Neural cell (in vitro differentiated cells): Measurements from ENCODE around the gene BIRC5. TPM values are rescaled to one million over a fixed set of nuclear protein-coding genes. Genes with fewer than 3 reads are reported as not detected.

Source experiments
- H2AFZ ChIP-seq: fragments of 200-600, 300-800 bp; sonication (generic), shearing (Covaris generic); 2 replicates; pipeline ENCODE4 v1.6.0; 2014; ENCODE audit warnings: low read depth, mild to moderate bottlenecking, antibody characterized with exemption, low read length, moderate library complexity
- H3F3A ChIP-seq: fragments of 200-600 bp; shearing (Covaris generic); 2 replicates; pipeline ENCODE4 v1.6.1; 2016; ENCODE audit warnings: mild to moderate bottlenecking, moderate library complexity, mixed read lengths, antibody characterized with exemption, low read length; ENCODE audit not compliant: insufficient read depth, poor library complexity, severe bottlenecking
- H3K27ac ChIP-seq: fragments of 200-600, 300-800 bp; sonication (generic), shearing (Covaris generic); 2 replicates; pipeline ENCODE4 v1.5.1; 2014; ENCODE audit warnings: mild to moderate bottlenecking, low read length, moderate library complexity
- H3K27me3 ChIP-seq: fragments of 300-800, 200-600 bp; sonication (generic), shearing (Covaris generic); 2 replicates; pipeline ENCODE4 v1.6.0; 2014; ENCODE audit warnings: mild to moderate bottlenecking, low read depth, low read length, moderate library complexity; ENCODE audit not compliant: insufficient read depth
- H3K36me3 ChIP-seq: fragments of 300-800, 200-600 bp; sonication (generic), shearing (Covaris generic); 2 replicates; pipeline ENCODE4 v1.5.1; 2014; ENCODE audit warnings: mild to moderate bottlenecking, antibody characterized with exemption, low read length, moderate library complexity; ENCODE audit not compliant: insufficient read depth
- H3K4me2 ChIP-seq: fragments of 300-800, 200-600 bp; sonication (generic), shearing (Covaris generic); 2 replicates; pipeline ENCODE4 v1.6.0; 2014; ENCODE audit warnings: mild to moderate bottlenecking, low read length
- H3K4me3 ChIP-seq: fragments of 300-800, 200-600 bp; sonication (generic), shearing (Covaris generic); 2 replicates; pipeline ENCODE4 v1.5.1; 2014; ENCODE audit warnings: mild to moderate bottlenecking, low read length, moderate library complexity
- H3K79me2 ChIP-seq: fragments of 200-600 bp; shearing (Covaris generic); replicated peaks from 2 replicates; pipeline ENCODE4 v1.6.0; 2014; ENCODE audit warnings: mild to moderate bottlenecking, low read length, moderate library complexity; ENCODE audit not compliant: insufficient read depth
- H3K9ac ChIP-seq: fragments of 300-800, 200-600 bp; sonication (generic), shearing (Covaris generic); 2 replicates; pipeline ENCODE4 v1.6.1; 2016; ENCODE audit warnings: mild to moderate bottlenecking, low read length, mixed read lengths
- H3K9me2 ChIP-seq: fragments of 200-600 bp; shearing (Covaris generic); 2 replicates; pipeline ENCODE4 v1.6.1; 2016; ENCODE audit warnings: mild to moderate bottlenecking, low read length, mixed read lengths; ENCODE audit not compliant: insufficient read depth
- H3K9me3 ChIP-seq: fragments of 200-600, 300-800 bp; sonication (generic), shearing (Covaris generic); 2 replicates; pipeline ENCODE4 v1.6.1; 2016; ENCODE audit warnings: mild to moderate bottlenecking, mixed run types, low read length, moderate library complexity, mixed read lengths
- H4K20me1 ChIP-seq: fragments of 200-600 bp; shearing (Covaris generic); 2 replicates; pipeline ENCODE4 v1.6.1; 2016; ENCODE audit warnings: mild to moderate bottlenecking, mixed run types; ENCODE audit not compliant: insufficient read depth
- CTCF ChIP-seq: fragments of 450-650 bp; IDR thresholded peaks from 2 replicates; pipeline ENCODE4 v1.5.1; 2014; ENCODE audit warnings: antibody characterized with exemption, mild to moderate bottlenecking, moderate library complexity; ENCODE audit not compliant: poor library complexity, severe bottlenecking
- EP300 ChIP-seq: fragments of 450-650 bp; conservative IDR thresholded peaks from 2 replicates; pipeline ENCODE4 v1.6.1; 2014; ENCODE audit warnings: antibody characterized with exemption, mild to moderate bottlenecking, moderate library complexity; ENCODE audit not compliant: poor library complexity, severe bottlenecking
- EZH2 ChIP-seq: fragments of 200-600, 300-800 bp; shearing (Covaris generic), sonication (generic); IDR thresholded peaks from 2 replicates; pipeline ENCODE4 v1.6.1; 2014; ENCODE audit warnings: antibody characterized with exemption, low read length, borderline replicate concordance, mild to moderate bottlenecking; ENCODE audit not compliant: insufficient read depth, poor library complexity, severe bottlenecking
- MXI1 ChIP-seq: fragments of 450-650 bp; conservative IDR thresholded peaks from 2 replicates; pipeline ENCODE4 v1.6.1; 2014; ENCODE audit warnings: antibody characterized with exemption, mild to moderate bottlenecking; ENCODE audit not compliant: poor library complexity, severe bottlenecking
- POLR2AphosphoS5 ChIP-seq: IDR thresholded peaks from 2 replicates; pipeline ENCODE4 v1.6.1; 2012
- RAD21 ChIP-seq: fragments of 450-650 bp; conservative IDR thresholded peaks from 2 replicates; pipeline ENCODE4 v1.6.1; 2014; ENCODE audit warnings: antibody characterized with exemption, mild to moderate bottlenecking, moderate library complexity
- SMC3 ChIP-seq: fragments of 450-650 bp; conservative IDR thresholded peaks from 2 replicates; pipeline ENCODE4 v1.6.1; 2014; ENCODE audit warnings: antibody characterized with exemption, mild to moderate bottlenecking, moderate library complexity; ENCODE audit not compliant: poor library complexity
- TAF1 ChIP-seq: IDR thresholded peaks from 2 replicates; pipeline ENCODE4 v1.6.1; 2012; ENCODE audit warnings: low read depth
- polyA plus RNA-seq: library from polyadenylated mRNA; depleted of rRNA; stranded (reverse); fragments of >200 nt; gene quantifications from 2 replicates; pipeline ENCODE4 v1.2.3, GENCODE V29; 2014

BIRC5 gene
- polyA plus RNA-seq, 1 donor from 2014 or later: 1.4 TPM

- no peak overlapping the region for H2AFZ ChIP-seq
- H3K9ac ChIP-seq: no peak overlapping the region
- no peak overlapping the region for H3K4me3 ChIP-seq
- no peaks in the 10 kb centered on the region for H4K20me1 ChIP-seq
- no peaks in the 10 kb centered on the region for H3K79me2 ChIP-seq
- no peaks in the 10 kb centered on the region for H3K9me3 ChIP-seq
- no peak for TF ChIP-seq SMC3
- TF ChIP-seq RAD21: no peak
- TF ChIP-seq MXI1: no peak
- no peaks in the 10 kb centered on the region for H3K27me3 ChIP-seq
- H3K27ac ChIP-seq: no peak overlapping the region
- H3K9me2 ChIP-seq: no peaks in the 10 kb centered on the region
- H3K36me3 ChIP-seq: no peaks in the 10 kb centered on the region
- no peak overlapping the region for H3K4me2 ChIP-seq
- H3F3A ChIP-seq: no peaks in the 10 kb centered on the region
These were observed 43.8 kb downstream of the BIRC5 start for GRCh38 chr17:78257810-78258322.

GRCh38 chr17:78258323-78259191 is 44.5 kb downstream of the BIRC5 start:
- H3K27me3 ChIP-seq: no peaks in the 10 kb centered on the region
- no peaks in the 10 kb centered on the region for H3K79me2 ChIP-seq
- no peak overlapping the region for H3K27ac ChIP-seq
- H3K9ac ChIP-seq: no peak overlapping the region
- no peak overlapping the region for H2AFZ ChIP-seq
- H4K20me1 ChIP-seq: no peaks in the 10 kb centered on the region
- no peak overlapping the region for H3K4me2 ChIP-seq
- H3F3A ChIP-seq: no peaks in the 10 kb centered on the region
- no peak overlapping the region for H3K4me3 ChIP-seq
- no peaks in the 10 kb centered on the region for H3K36me3 ChIP-seq
- no peaks in the 10 kb centered on the region for H3K9me3 ChIP-seq
- TF ChIP-seq POLR2AphosphoS5 (no peak), RAD21 (no peak), EZH2 (no peak), TAF1 (no peak), CTCF (no peak), SMC3 (no peak), EP300 (no peak), MXI1 (no peak)
- no peaks in the 10 kb centered on the region for H3K9me2 ChIP-seq

- no peak overlapping the region for H3K4me2 ChIP-seq
- H3K9ac ChIP-seq: no peak overlapping the region
- no peak for TF ChIP-seq EZH2
- no peak for TF ChIP-seq CTCF
- no peak for TF ChIP-seq EP300
- TF ChIP-seq SMC3: no peak
- TF ChIP-seq RAD21: no peak
- no peaks in the 10 kb centered on the region for H3K9me2 ChIP-seq
- no peaks in the 10 kb centered on the region for H3F3A ChIP-seq
- H3K4me3 ChIP-seq: no peak overlapping the region
- H3K36me3 ChIP-seq: no peaks in the 10 kb centered on the region
- no peaks in the 10 kb centered on the region for H3K9me3 ChIP-seq
- no peaks in the 10 kb centered on the region for H3K27me3 ChIP-seq
- no peaks in the 10 kb centered on the region for H3K79me2 ChIP-seq
- no peak overlapping the region for H2AFZ ChIP-seq
- H4K20me1 ChIP-seq: no peaks in the 10 kb centered on the region
- no peak overlapping the region for H3K27ac ChIP-seq
These were observed 45.1 kb downstream of the BIRC5 start for GRCh38 chr17:78259192-78259554.
